Endothelial cell of umbilical vein (primary cell): ENCODE measurements around the gene ARHGEF17. TPM values are rescaled to one million over a fixed set of nuclear protein-coding genes. Genes with fewer than 3 reads are reported as not detected.

Experiments used
- BruUV-seq: library from RNA; stranded (reverse); fragments of 400-500 nt; replicated peaks from 2 replicates; lab custom pipeline; 2021; lab: Mats Ljungman, UMichigan
- CTCF ChIA-PET: fragments of 300-600, 350-600 bp; sonication (Branson Sonifier 250); formaldehyde crosslinking; loops from one replicate; lab custom pipeline; 2021; ENCODE audit warnings: antibody characterized with exemption, inconsistent platforms; lab: Charles Lee
- POLR2A ChIA-PET: fragments of 300-600, 350-600 bp; sonication (Branson Sonifier 250); formaldehyde crosslinking; loops from one replicate; lab custom pipeline; 2021; ENCODE audit warnings: antibody characterized with exemption, inconsistent platforms; lab: Charles Lee
- DNase-seq: peaks from one replicate; pipeline ENCODE4 v3.0.0-alpha.2; 2011; ENCODE audit warnings: low read depth, low spot score
- FAIRE-seq: peaks from 2 replicates; lab custom pipeline; 2011; peaks lifted over from hg19 to GRCh38; lab: Jason Lieb, UNC
- H2AFZ ChIP-seq: 2 replicates; pipeline ENCODE4 v1.6.0; 2012; ENCODE audit warnings: low read depth, low read length, control low read depth, inconsistent platforms
- H3K27ac ChIP-seq: 2 replicates; pipeline ENCODE4 v1.5.1; 2011; ENCODE audit warnings: low read depth, mild to moderate bottlenecking, control low read depth, low read length, moderate library complexity; ENCODE audit not compliant: insufficient read depth
- H3K27me3 ChIP-seq, 2 experiments: 2 replicates each; pipeline versions ENCODE4 v1.6.0 to v1.6.1; 2011; ENCODE audit warnings: low read length in 2 of 2, mixed read lengths in 1 of 2; ENCODE audit not compliant: control insufficient read depth in 2 of 2, insufficient read depth in 2 of 2
- H3K36me3 ChIP-seq, 2 experiments: 2 replicates in 1 of 2; 3 replicates in 1 of 2; pipeline ENCODE4 v1.5.1; 2011; ENCODE audit warnings: low read length in 2 of 2, mild to moderate bottlenecking in 1 of 2, moderate library complexity in 1 of 2; ENCODE audit not compliant: control insufficient read depth in 2 of 2, insufficient read depth in 2 of 2; ENCODE audit errors: extremely low read depth in 1 of 2
- H3K4me1 ChIP-seq: 3 replicates; pipeline ENCODE4 v1.5.1; 2011; ENCODE audit warnings: mild to moderate bottlenecking, low read length; ENCODE audit not compliant: control insufficient read depth, insufficient read depth; ENCODE audit errors: extremely low read depth
- H3K4me2 ChIP-seq: 2 replicates; pipeline ENCODE4 v1.6.1; 2011; ENCODE audit warnings: low read length, control low read depth, mixed read lengths; ENCODE audit not compliant: insufficient read depth
- H3K4me3 ChIP-seq, 3 experiments: fragments of 200-600 bp in 1 of 3; sonication (generic), shearing (Covaris generic) in 1 of 3; replicated peaks in 1 of 3; 2 replicates each; pipeline ENCODE4 v1.5.1; 2011 to 2016; ENCODE audit warnings: control low read depth in 3 of 3, low read length in 3 of 3, mild to moderate bottlenecking in 2 of 3, inconsistent platforms in 1 of 3, low read depth in 1 of 3, moderate library complexity in 1 of 3; ENCODE audit not compliant: insufficient read depth in 1 of 3
- H3K79me2 ChIP-seq: 2 replicates; pipeline ENCODE4 v1.6.0; 2012; ENCODE audit warnings: low read length, inconsistent platforms; ENCODE audit not compliant: control insufficient read depth, insufficient read depth
- H3K9ac ChIP-seq: replicated peaks from 2 replicates; pipeline ENCODE3; 2011; ENCODE audit warnings: low read length, control low read depth; ENCODE audit not compliant: insufficient read depth; ENCODE audit errors: extremely low read depth
- H3K9me1 ChIP-seq: replicated peaks from 3 replicates; pipeline ENCODE4 v1.6.0; 2011; ENCODE audit warnings: mild to moderate bottlenecking, low read length; ENCODE audit not compliant: control insufficient read depth, insufficient read depth; ENCODE audit errors: extremely low read depth
- H3K9me3 ChIP-seq: replicated peaks from 2 replicates; pipeline ENCODE4 v1.5.1; 2012; ENCODE audit warnings: low read length, inconsistent platforms; ENCODE audit not compliant: control insufficient read depth, insufficient read depth
- H4K20me1 ChIP-seq: replicated peaks from 2 replicates; pipeline ENCODE3; 2011; ENCODE audit warnings: mild to moderate bottlenecking, low read length; ENCODE audit not compliant: control insufficient read depth, insufficient read depth; ENCODE audit errors: extremely low read depth
- CTCF ChIP-seq, 2 donors: IDR thresholded peaks; 1 replicate in 1 of 2; 2 replicates in 1 of 2; pipeline ENCODE4 v1.5.1; 2011; ENCODE audit warnings: low read length in 2 of 2, mild to moderate bottlenecking in 2 of 2, moderate library complexity in 2 of 2, control low read depth in 1 of 2, inconsistent platforms in 1 of 2, low read depth in 1 of 2; ENCODE audit not compliant: insufficient read depth in 1 of 2; ENCODE audit errors: extremely low read depth in 1 of 2
- EZH2 ChIP-seq: IDR thresholded peaks from 2 replicates; pipeline ENCODE4 v1.6.1; 2012; ENCODE audit warnings: borderline replicate concordance, low read depth, mild to moderate bottlenecking, moderate library complexity, low read length, inconsistent platforms; ENCODE audit not compliant: severe bottlenecking
- FOS ChIP-seq: IDR thresholded peaks from 2 replicates; pipeline ENCODE4 v1.6.1; 2011; ENCODE audit warnings: mild to moderate bottlenecking, low read length, moderate library complexity, borderline replicate concordance; ENCODE audit not compliant: insufficient read depth
- GATA2 ChIP-seq: IDR thresholded peaks from 2 replicates; pipeline ENCODE4 v1.7.0; 2011; ENCODE audit warnings: low read depth, mild to moderate bottlenecking, moderate library complexity, mixed read lengths, low read length; ENCODE audit not compliant: insufficient read length, insufficient read depth
- JUN ChIP-seq: IDR thresholded peaks from 2 replicates; pipeline ENCODE4 v1.6.1; 2011; ENCODE audit warnings: borderline replicate concordance, low read depth; ENCODE audit not compliant: insufficient read length, insufficient read depth
- MAX ChIP-seq: IDR thresholded peaks from 2 replicates; pipeline ENCODE4 v1.6.1; 2011; ENCODE audit not compliant: insufficient read depth, insufficient read length
- MYC ChIP-seq: IDR thresholded peaks from one replicate; pipeline ENCODE4 v1.6.1; 2011; ENCODE audit warnings: mild to moderate bottlenecking, low read depth, low read length
- POLR2A ChIP-seq: IDR thresholded peaks from 2 replicates; pipeline ENCODE4 v1.6.1; 2012; ENCODE audit warnings: low read depth, mild to moderate bottlenecking, control low read depth, low read length
- POLR2AphosphoS5 ChIP-seq: IDR thresholded peaks from 2 replicates; pipeline ENCODE4 v1.6.1; 2012; ENCODE audit warnings: low read depth, mild to moderate bottlenecking, control low read depth, low read length, moderate library complexity; ENCODE audit not compliant: insufficient read depth
- dilution Hi-C: fragments of 300-500 bp; cut with MboI; formaldehyde crosslinking; loops from one replicate; pipeline ENCODE4 v1.15.0; 2019; ENCODE audit warnings: low sequenced_read_pairs; ENCODE audit not compliant: extremely low pct_ligation_motif_present
- intact Hi-C: fragments of 100-400 bp; cut with micrococcal nuclease; formaldehyde crosslinking; loops from one replicate; pipeline ENCODE4 v1.10.0; 2022
- polyA plus RNA-seq, 4 experiments: library from polyadenylated mRNA; depleted of rRNA in 3 of 4; stranded (reverse) in 3 of 4; unstranded in 1 of 4; fragments of >200 nt; gene quantifications; 2 replicates each; pipeline versions ENCODE4 v1.2.1 to v1.2.3, GENCODE V29; 2011 to 2012; ENCODE audit warnings: missing spikeins in 1 of 4
- total RNA-seq: library from RNA; stranded (reverse); gene quantifications from 2 replicates; pipeline ENCODE4 v1.2.3, GENCODE V29; 2021

Gene ARHGEF17
- total and polyA plus RNA-seq, 2 donors (not counting 3 experiments of a cell fraction or from before 2014, with no cell fraction given) = 74.9 to 89.9 TPM

- no peak overlapping the region for H3K4me2 ChIP-seq
- DNase-seq (no peak), FAIRE-seq (no peak)
- H3K36me3 ChIP-seq = peaks cover 0 to 11% of the 10 kb centered on the region in 2 experiments
- no peak overlapping the region for H2AFZ ChIP-seq
- H3K4me1 ChIP-seq = no peaks in the 10 kb centered on the region
- H3K9me3 ChIP-seq = no peaks in the 10 kb centered on the region
- no peak overlapping the region for H3K27ac ChIP-seq
- no TSS peak for BruUV-seq
- no peak overlapping the region for H3K9ac ChIP-seq
- TF ChIP-seq MAX = no peak
- no peak for TF ChIP-seq JUN
- TF ChIP-seq EZH2 = no peak
- no peak for TF ChIP-seq MYC
- TF ChIP-seq CTCF (IDR thresholded peaks at IDR 0.05; ENCODE audit: extremely low read depth in 1 of 2, insufficient read depth in 1 of 2, low read depth in 1 of 2, low read length in 2 of 2) = no peak
- no peak for TF ChIP-seq FOS
- no peak for TF ChIP-seq POLR2AphosphoS5
- TF ChIP-seq POLR2A = no peak
- TF ChIP-seq GATA2 = no peak
- no peaks in the 10 kb centered on the region for H3K9me1 ChIP-seq
- intact Hi-C loops (no loop called here), dilution Hi-C loops (no loop called here)
- ChIA-PET POLR2A (no interaction called here), CTCF (interaction anchor here (1.8 kb wide), 1 partner anchor 47 kb away, joined by 6 read pairs; no protein-coding TSS in a partner anchor)
- no peaks in the 10 kb centered on the region for H3K27me3 ChIP-seq
- no peaks in the 10 kb centered on the region for H3K79me2 ChIP-seq
- H4K20me1 ChIP-seq = no peaks in the 10 kb centered on the region
- no peak overlapping the region for H3K4me3 ChIP-seq
Measured at GRCh38 chr11:73346186-73346935, 38.3 kb downstream of the ARHGEF17 start.
